GM12872 (cell line): ENCODE data around the gene PTGDS.

Source experiments
- CTCF ChIP-seq: IDR thresholded peaks from 3 replicates; pipeline ENCODE4 v1.5.1; 2011; ENCODE audit warnings: low read depth, mild to moderate bottlenecking, low read length, moderate library complexity; ENCODE audit not compliant: insufficient read depth

The PTGDS gene

GRCh38 chr9:137012694-137013570 is 35.6 kb downstream of the PTGDS start:
- TF ChIP-seq CTCF = no peak

- no peak for TF ChIP-seq CTCF
Measured at GRCh38 chr9:137013571-137013940, 36.3 kb downstream of the PTGDS start.

- no peak for TF ChIP-seq CTCF
Measured at GRCh38 chr9:137014166-137014565, 36.9 kb downstream of the PTGDS start.

- TF ChIP-seq CTCF = no peak
Measured at GRCh38 chr9:137014776-137015539, 37.7 kb downstream of the PTGDS start.

- TF ChIP-seq CTCF = no peak
Measured at GRCh38 chr9:137015540-137015930, 38.2 kb downstream of the PTGDS start.

GRCh38 chr9:137015976-137016375 is 38.7 kb downstream of the PTGDS start:
- no peak for TF ChIP-seq CTCF

GRCh38 chr9:137016436-137016835 is 39.1 kb downstream of the PTGDS start:
- no peak for TF ChIP-seq CTCF
